ENCODE results near the gene DLG1.

Gene DLG1

DNA sequence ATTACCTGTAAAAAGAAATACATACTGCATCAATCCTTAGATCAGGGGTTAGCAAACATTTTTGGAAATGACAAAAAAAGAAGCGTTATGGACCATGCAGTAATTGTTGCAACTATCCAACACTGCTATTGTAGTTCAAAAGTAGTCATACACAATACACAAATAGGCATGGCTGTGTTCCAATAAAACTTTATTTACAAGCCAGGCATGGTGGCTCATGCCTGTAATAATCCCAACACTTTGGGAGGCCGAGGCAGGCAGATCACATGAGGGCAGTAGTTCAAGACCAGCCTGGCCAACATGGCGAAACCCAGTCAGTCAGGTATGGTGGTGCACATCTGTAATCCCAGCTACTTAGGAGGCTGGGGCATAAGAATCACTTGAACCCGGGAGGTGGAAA, 124.8 kb downstream of the DLG1 start:
- no peaks in the 10 kb centered on the region for H3K27me3 ChIP-seq
- no peak for DNase-seq
- TF ChIP-seq, protein P1, sequence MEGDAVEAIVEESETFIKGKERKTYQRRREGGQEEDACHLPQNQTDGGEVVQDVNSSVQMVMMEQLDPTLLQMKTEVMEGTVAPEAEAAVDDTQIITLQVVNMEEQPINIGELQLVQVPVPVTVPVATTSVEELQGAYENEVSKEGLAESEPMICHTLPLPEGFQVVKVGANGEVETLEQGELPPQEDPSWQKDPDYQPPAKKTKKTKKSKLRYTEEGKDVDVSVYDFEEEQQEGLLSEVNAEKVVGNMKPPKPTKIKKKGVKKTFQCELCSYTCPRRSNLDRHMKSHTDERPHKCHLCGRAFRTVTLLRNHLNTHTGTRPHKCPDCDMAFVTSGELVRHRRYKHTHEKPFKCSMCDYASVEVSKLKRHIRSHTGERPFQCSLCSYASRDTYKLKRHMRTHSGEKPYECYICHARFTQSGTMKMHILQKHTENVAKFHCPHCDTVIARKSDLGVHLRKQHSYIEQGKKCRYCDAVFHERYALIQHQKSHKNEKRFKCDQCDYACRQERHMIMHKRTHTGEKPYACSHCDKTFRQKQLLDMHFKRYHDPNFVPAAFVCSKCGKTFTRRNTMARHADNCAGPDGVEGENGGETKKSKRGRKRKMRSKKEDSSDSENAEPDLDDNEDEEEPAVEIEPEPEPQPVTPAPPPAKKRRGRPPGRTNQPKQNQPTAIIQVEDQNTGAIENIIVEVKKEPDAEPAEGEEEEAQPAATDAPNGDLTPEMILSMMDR (IDR thresholded peaks at IDR 0.05; ENCODE audit: low read depth, low read length) = no peak
- H3K36me3 ChIP-seq = peaks cover 28% of the 10 kb centered on the region
- no peaks in the 10 kb centered on the region for H3K9me3 ChIP-seq
- H3K4me3 ChIP-seq (ENCODE audit: low read depth, low read length) = no peak overlapping the region
- peaks cover 67% of the 10 kb centered on the region for H3K4me1 ChIP-seq

DNA sequence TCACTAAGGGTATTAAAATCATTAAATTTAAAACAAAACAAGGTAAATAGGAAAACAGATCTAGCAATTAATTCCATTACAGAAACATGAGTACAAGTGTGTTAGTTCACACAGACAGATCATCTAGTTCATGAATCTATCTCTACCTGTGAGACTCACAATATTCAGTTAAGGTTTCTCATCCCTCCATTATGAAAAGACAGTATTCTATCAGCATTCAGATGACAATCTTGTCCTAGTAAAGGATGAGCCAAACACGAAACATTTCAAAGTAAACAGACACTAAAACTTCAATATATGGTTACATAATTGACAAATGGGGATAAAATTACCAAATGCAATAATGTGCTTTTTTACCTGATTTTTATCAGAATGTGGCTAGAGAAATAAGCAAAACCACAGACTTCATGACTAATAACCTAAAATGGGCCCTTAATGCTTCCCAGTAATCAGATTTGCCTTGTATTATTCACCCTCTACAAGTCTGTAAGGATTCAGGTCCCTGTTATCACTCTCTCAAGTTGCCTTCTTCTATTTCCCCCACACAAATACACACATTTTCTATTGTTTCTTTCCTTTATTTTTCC, 126.8 kb downstream of the DLG1 start:
- Histone ChIP-seq H3K9me3 (no peaks in the 10 kb centered on the region), H3K4me3 (ENCODE audit: low read depth, low read length) (peak overlapping the region; percentile 11), H3K27me3 (no peaks in the 10 kb centered on the region), H3K36me3 (peaks cover 21% of the 10 kb centered on the region), H3K4me1 (peaks cover 75% of the 10 kb centered on the region)
- DNase-seq = no peak
- TF ChIP-seq, protein P1 (IDR thresholded peaks at IDR 0.05; ENCODE audit: low read depth, low read length) = no peak

DNA sequence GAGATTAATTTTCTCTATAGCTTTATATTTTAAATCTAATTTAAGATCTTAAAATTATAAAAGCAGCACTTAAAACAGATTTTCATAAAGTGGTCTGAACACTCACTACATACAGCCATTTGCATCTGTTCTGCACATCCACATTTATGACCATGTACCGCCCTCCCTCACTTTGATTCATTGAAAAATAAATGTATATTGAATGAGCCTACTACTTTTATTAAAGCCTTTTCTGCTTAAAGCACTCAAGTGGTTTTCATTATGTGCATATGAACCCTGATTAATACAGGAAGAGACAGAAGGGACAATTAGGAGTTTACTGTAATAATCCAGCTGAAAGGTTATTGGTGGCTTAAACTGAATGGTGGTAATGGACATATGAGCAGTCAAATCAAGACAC, 129.4 kb downstream of the DLG1 start:
- DNase-seq = no peak
- peaks cover 67% of the 10 kb centered on the region for H3K4me1 ChIP-seq
- peaks cover 16% of the 10 kb centered on the region for H3K36me3 ChIP-seq
- no peaks in the 10 kb centered on the region for H3K9me3 ChIP-seq
- no peaks in the 10 kb centered on the region for H3K27me3 ChIP-seq
- no peak overlapping the region for H3K4me3 ChIP-seq (ENCODE audit: low read depth, low read length)
- TF ChIP-seq, protein P1 (IDR thresholded peaks at IDR 0.05; ENCODE audit: low read depth, low read length) = no peak

DNA sequence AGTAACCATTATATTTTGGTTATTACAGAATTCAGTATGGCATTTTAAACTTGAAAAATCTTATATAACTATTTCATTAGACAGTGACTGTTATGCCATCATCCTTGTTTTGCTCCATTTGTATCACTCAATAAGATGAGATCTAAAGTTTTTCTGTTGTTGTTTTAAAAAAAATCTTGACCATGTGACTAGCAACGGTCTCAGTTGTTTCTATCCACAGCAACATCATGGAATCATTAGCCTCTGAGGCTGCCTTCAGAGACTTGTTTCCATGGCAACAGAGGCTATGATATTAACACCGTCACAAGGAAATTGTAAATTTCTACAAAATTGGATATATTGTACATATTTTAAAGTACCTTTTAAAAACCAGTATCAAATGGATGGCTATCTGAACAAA, 129.8 kb downstream of the DLG1 start:
- DNase-seq = no peak
- TF ChIP-seq, protein P1 (IDR thresholded peaks at IDR 0.05; ENCODE audit: low read depth, low read length) = no peak
- H3K36me3 ChIP-seq = peaks cover 13% of the 10 kb centered on the region

DNA sequence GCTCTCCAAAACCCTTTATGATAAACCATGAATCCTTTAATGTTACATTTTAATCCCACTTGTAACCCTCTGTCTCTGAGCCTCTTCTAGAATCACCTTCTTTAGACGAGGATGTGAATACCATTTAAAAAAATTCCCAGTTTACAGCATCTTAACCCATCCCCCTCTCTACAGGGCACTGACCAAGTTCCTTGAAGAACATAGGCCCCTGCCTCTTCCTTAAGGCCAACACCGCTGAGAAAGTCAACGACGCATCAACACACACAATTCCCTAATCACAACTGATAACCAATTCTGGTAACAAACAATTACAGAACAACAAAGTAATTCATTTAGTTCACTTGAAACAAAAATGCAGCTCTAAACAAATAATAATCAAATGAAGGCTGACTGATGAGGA, 130.3 kb downstream of the DLG1 start:
- H3K36me3 ChIP-seq = peaks cover 13% of the 10 kb centered on the region
- no peaks in the 10 kb centered on the region for H3K27me3 ChIP-seq
- H3K4me3 ChIP-seq (ENCODE audit: low read depth, low read length) = no peak overlapping the region
- H3K9me3 ChIP-seq = no peaks in the 10 kb centered on the region
- H3K4me1 ChIP-seq = peaks cover 60% of the 10 kb centered on the region
- TF ChIP-seq, protein P1 (IDR thresholded peaks at IDR 0.05; ENCODE audit: low read depth, low read length) = no peak
- DNase-seq = no peak

More for the DNA sequence above, 129.8 kb downstream of the DLG1 start:
- no peaks in the 10 kb centered on the region for H3K9me3 ChIP-seq
- H3K27me3 ChIP-seq = no peaks in the 10 kb centered on the region
- no peak overlapping the region for H3K4me3 ChIP-seq (ENCODE audit: low read depth, low read length)
- peaks cover 63% of the 10 kb centered on the region for H3K4me1 ChIP-seq

DNA sequence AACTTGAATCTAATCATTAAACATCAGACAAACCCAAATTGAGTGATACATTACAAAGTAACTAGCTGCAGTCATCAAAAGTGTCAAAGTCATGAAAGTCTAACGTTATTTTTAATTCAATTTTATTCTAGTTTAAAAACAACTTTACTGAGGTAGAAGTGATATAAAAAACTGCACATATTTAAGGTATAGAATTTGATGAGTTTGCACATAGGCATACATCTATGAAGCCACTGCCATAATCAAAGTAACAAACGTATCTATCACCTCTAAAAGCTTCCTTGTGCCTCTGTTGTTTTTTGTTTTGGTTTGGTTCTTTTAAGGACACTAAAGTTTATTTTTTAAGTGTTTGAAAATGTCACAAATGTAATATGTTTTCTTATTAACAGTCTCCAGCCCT, 130.9 kb downstream of the DLG1 start:
- H3K36me3 ChIP-seq = peaks cover 13% of the 10 kb centered on the region
- TF ChIP-seq, protein P1 (IDR thresholded peaks at IDR 0.05; ENCODE audit: low read depth, low read length) = no peak
- no peaks in the 10 kb centered on the region for H3K9me3 ChIP-seq
- peaks cover 60% of the 10 kb centered on the region for H3K4me1 ChIP-seq
- DNase-seq = no peak
- H3K4me3 ChIP-seq (ENCODE audit: low read depth, low read length) = no peak overlapping the region
- no peaks in the 10 kb centered on the region for H3K27me3 ChIP-seq
